Stimulated activated naive CD4-positive, alpha-beta T cell treated with Interleukin-2 at 50 U/mL for 16 hours (primary cell): ENCODE data around the gene ZNF23.

Experiments
- DNase-seq: peaks from one replicate; lab custom pipeline; 2025; lab: John Stamatoyannopoulos, UW

The ZNF23 gene

GRCh38 chr16:71467810-71468209, 5.8 kb upstream of the ZNF23 start:
- peak; percentile 25 for DNase-seq

- DNase-seq: no peak
Observed at GRCh38 chr16:71464231-71464630, 2.2 kb upstream of the ZNF23 start.

GRCh38 chr16:71460941-71461340, 1.1 kb downstream of the ZNF23 start:
- no peak for DNase-seq

- DNase-seq: no peak
Observed at GRCh38 chr16:71460236-71460635, 1.8 kb downstream of the ZNF23 start.

GRCh38 chr16:71459510-71459909, 2.5 kb downstream of the ZNF23 start:
- no peak for DNase-seq

- DNase-seq: no peak
Observed at GRCh38 chr16:71456801-71457200, 5.2 kb downstream of the ZNF23 start.

GRCh38 chr16:71453036-71453435, 9.0 kb downstream of the ZNF23 start:
- no peak for DNase-seq

- DNase-seq: no peak
Observed at GRCh38 chr16:71449020-71449419, 13.0 kb downstream of the ZNF23 start.

GRCh38 chr16:71448274-71448866, 13.7 kb downstream of the ZNF23 start:
- no peak for DNase-seq

GRCh38 chr16:71443714-71444113, 18.3 kb downstream of the ZNF23 start:
- DNase-seq: no peak

- no peak for DNase-seq
Observed at GRCh38 chr16:71442051-71442440, 20.0 kb downstream of the ZNF23 start, which contains the start of gene TLE7. TLE7 (minus strand) TSS chr16:71442054; CDS start chr16:71433324, 8,730 bp downstream.

GRCh38 chr16:71441348-71442050, 20.5 kb downstream of the ZNF23 start:
- no peak for DNase-seq

- no peak for DNase-seq
Observed at GRCh38 chr16:71440669-71441347, 21.2 kb downstream of the ZNF23 start.

- no peak for DNase-seq
Observed at GRCh38 chr16:71439523-71439922, 22.5 kb downstream of the ZNF23 start.

GRCh38 chr16:71436473-71436872, 25.6 kb downstream of the ZNF23 start:
- DNase-seq: no peak

- DNase-seq: no peak
Observed at GRCh38 chr16:71432906-71433305, 29.1 kb downstream of the ZNF23 start.

GRCh38 chr16:71431991-71432390, 30.1 kb downstream of the ZNF23 start:
- no peak for DNase-seq

GRCh38 chr16:71431176-71431575, 30.9 kb downstream of the ZNF23 start:
- no peak for DNase-seq

GRCh38 chr16:71430744-71431143, 31.3 kb downstream of the ZNF23 start:
- no peak for DNase-seq

- no peak for DNase-seq
Observed at GRCh38 chr16:71429581-71429980, 32.5 kb downstream of the ZNF23 start.

GRCh38 chr16:71428883-71429282, 33.2 kb downstream of the ZNF23 start:
- no peak for DNase-seq

- DNase-seq: no peak
Observed at GRCh38 chr16:71428385-71428784, 33.7 kb downstream of the ZNF23 start.

GRCh38 chr16:71426880-71427615, 35.0 kb downstream of the ZNF23 start:
- no peak for DNase-seq
